NCI-H526 (cell line): Measurements from ENCODE around the gene STX16.

Experiments
- DNase-seq, 2 experiments: peaks; one replicate each; lab custom pipeline; 2025; lab: John Stamatoyannopoulos, UW

The STX16 gene

GRCh38 chr20:58710481-58711265 is 59.6 kb downstream of the STX16 start:
- no peak for DNase-seq

GRCh38 chr20:58711266-58712051 is 60.4 kb downstream of the STX16 start:
- DNase-seq: no peak

GRCh38 chr20:58712151-58712791 is 61.2 kb downstream of the STX16 start:
- no peak for DNase-seq

GRCh38 chr20:58712806-58713731 is 62.0 kb downstream of the STX16 start:
- no peak for DNase-seq

- no peak for DNase-seq
These were observed 62.8 kb downstream of the STX16 start for GRCh38 chr20:58713801-58714339.

- DNase-seq: no peak
These were observed 63.3 kb downstream of the STX16 start for GRCh38 chr20:58714340-58714922.

- no peak for DNase-seq
These were observed 63.9 kb downstream of the STX16 start for GRCh38 chr20:58714923-58715351.

- no peak for DNase-seq
These were observed 64.3 kb downstream of the STX16 start for GRCh38 chr20:58715391-58715800.

- DNase-seq: no peak
These were observed 64.9 kb downstream of the STX16 start for GRCh38 chr20:58715801-58716475.

GRCh38 chr20:58716476-58717277 is 65.6 kb downstream of the STX16 start:
- DNase-seq: peak; percentile 7 to 60

GRCh38 chr20:58717278-58718091 is 66.4 kb downstream of the STX16 start:
- DNase-seq: no peak

- DNase-seq: no peak
These were observed 67.1 kb downstream of the STX16 start for GRCh38 chr20:58718121-58718563.

- DNase-seq: no peak
These were observed 67.6 kb downstream of the STX16 start for GRCh38 chr20:58718729-58719128.

GRCh38 chr20:58719258-58719657 is 68.2 kb downstream of the STX16 start:
- DNase-seq: no peak

GRCh38 chr20:58719971-58720371 is 68.9 kb downstream of the STX16 start:
- no peak for DNase-seq

- DNase-seq: no peak
These were observed 69.8 kb downstream of the STX16 start for GRCh38 chr20:58720890-58721289.

GRCh38 chr20:58721951-58722778 is 71.1 kb downstream of the STX16 start:
- DNase-seq: no peak
